Endodermal cell (in vitro differentiated cells): ENCODE data around the gene UGT1A4. TPM values are rescaled to one million over a fixed set of nuclear protein-coding genes. Genes with fewer than 3 reads are reported as not detected.

Experiments
- DNase-seq: peaks from one replicate; pipeline ENCODE4 v3.0.0-alpha.2; 2017
- H3K27ac ChIP-seq: 2 replicates; pipeline ENCODE4 v1.5.1; 2013; ENCODE audit warnings: mild to moderate bottlenecking, low read depth, low read length, moderate library complexity
- H3K27me3 ChIP-seq: 2 replicates; pipeline ENCODE4 v1.6.1; 2013; ENCODE audit warnings: mild to moderate bottlenecking, low read length, moderate library complexity; ENCODE audit not compliant: insufficient read depth, control insufficient read depth, poor library complexity, severe bottlenecking
- H3K36me3 ChIP-seq: 2 replicates; pipeline ENCODE4 v1.7.0; 2013; ENCODE audit warnings: mild to moderate bottlenecking, low read length, moderate library complexity; ENCODE audit not compliant: control insufficient read depth, insufficient read depth
- H3K4me1 ChIP-seq: one replicate; pipeline ENCODE4 v1.7.0; 2013; ENCODE audit warnings: low read length; ENCODE audit not compliant: control insufficient read depth, insufficient read depth
- H3K4me3 ChIP-seq: 2 replicates; pipeline ENCODE4 v1.5.1; 2013; ENCODE audit warnings: mild to moderate bottlenecking, low read length, moderate library complexity
- H3K9ac ChIP-seq: 2 replicates; pipeline ENCODE4 v1.6.1; 2013; ENCODE audit warnings: mild to moderate bottlenecking, low read length, moderate library complexity; ENCODE audit not compliant: poor library complexity, severe bottlenecking; ENCODE audit errors: extremely low read depth
- H3K9me3 ChIP-seq: 2 replicates; pipeline ENCODE4 v1.6.1; 2013; ENCODE audit warnings: mild to moderate bottlenecking, low read length, moderate library complexity; ENCODE audit not compliant: control insufficient read depth
- H3K27ac Mint-ChIP-seq: 2 replicates; pipeline ENCODE4 v1.8.0; 2020; ENCODE audit warnings: mixed read lengths
- H3K27me3 Mint-ChIP-seq: 2 replicates; pipeline ENCODE4 v1.8.0; 2021; ENCODE audit warnings: mild to moderate bottlenecking, mixed read lengths; ENCODE audit not compliant: insufficient read depth
- H3K36me3 Mint-ChIP-seq: 2 replicates; pipeline ENCODE4 v1.8.0; 2020; ENCODE audit warnings: low read depth, mixed read lengths
- H3K4me1 Mint-ChIP-seq: 2 replicates; pipeline ENCODE4 v1.8.0; 2020; ENCODE audit warnings: mixed read lengths
- H3K4me3 Mint-ChIP-seq: 2 replicates; pipeline ENCODE4 v1.8.0; 2020; ENCODE audit warnings: mild to moderate bottlenecking, moderate library complexity, mixed read lengths
- H3K9me3 Mint-ChIP-seq: 2 replicates; pipeline ENCODE4 v1.8.0; 2020; ENCODE audit warnings: mild to moderate bottlenecking, mixed read lengths
- WGBS, 2 experiments: methylation state at CpG; one replicate each; pipeline versions ENCODE4 v1.1.5 to v1.1.7; 2013; ENCODE audit warnings: missing lambda C conversion rate in 2 of 2, mixed read lengths in 1 of 2; ENCODE audit not compliant: insufficient coverage in 1 of 2, insufficient read length in 1 of 2; 5-methylcytosine and 5-hydroxymethylcytosine counted together
- total RNA-seq, 2 donors: library from RNA; stranded (reverse); fragmentation: NEBNext Ultra II Directional in 1 of 2; extraction: Animal tissue kit (Norgen Biotek cat#: 25700) in 1 of 2; gene quantifications; 2 replicates in 1 of 2; 3 replicates in 1 of 2; pipeline ENCODE4 v1.2.1, GENCODE V29; 2021
- TF ChIP-seq, protein P1 (sequence below): fragments of 200-600 bp; sonication (generic); conservative IDR thresholded peaks from 2 replicates; pipeline ENCODE4 v1.5.0; 2021; ENCODE audit warnings: antibody characterized with exemption, mild to moderate bottlenecking

The UGT1A4 gene
- total RNA-seq, 2 donors from 2014 or later, result not detected

DNA sequence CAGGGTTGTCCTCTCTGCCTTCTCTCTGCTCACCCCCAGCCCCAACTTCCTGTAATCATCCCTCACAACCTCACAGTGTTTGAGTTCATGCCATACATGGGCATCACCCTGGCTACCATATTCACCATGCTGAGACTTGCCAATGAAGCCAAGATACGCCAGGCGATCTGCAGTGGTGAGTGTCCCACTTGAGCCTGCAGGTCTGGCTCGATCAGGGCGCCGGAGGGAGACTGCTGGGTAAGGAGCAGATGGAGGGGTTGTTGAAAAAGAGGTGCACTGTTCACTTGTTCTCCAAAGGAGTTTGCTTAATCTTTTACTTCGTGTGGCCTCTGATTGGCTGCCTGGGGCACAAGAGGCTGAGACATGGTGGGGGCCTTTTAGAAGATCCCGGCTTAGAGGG is 74.2 kb downstream of the UGT1A4 start:
- Mint-ChIP-seq H3K27ac (no peak overlapping the region), H3K9me3 (no peaks in the 10 kb centered on the region), H3K27me3 (no peaks in the 10 kb centered on the region), H3K4me1 (no peaks in the 10 kb centered on the region), H3K4me3 (no peak overlapping the region), H3K36me3 (no peaks in the 10 kb centered on the region)
- H3K9ac ChIP-seq, result no peak overlapping the region
- no peak overlapping the region for H3K4me3 ChIP-seq
- no peaks in the 10 kb centered on the region for H3K9me3 ChIP-seq
- H3K4me1 ChIP-seq, result no peaks in the 10 kb centered on the region
- TF ChIP-seq, protein P1, sequence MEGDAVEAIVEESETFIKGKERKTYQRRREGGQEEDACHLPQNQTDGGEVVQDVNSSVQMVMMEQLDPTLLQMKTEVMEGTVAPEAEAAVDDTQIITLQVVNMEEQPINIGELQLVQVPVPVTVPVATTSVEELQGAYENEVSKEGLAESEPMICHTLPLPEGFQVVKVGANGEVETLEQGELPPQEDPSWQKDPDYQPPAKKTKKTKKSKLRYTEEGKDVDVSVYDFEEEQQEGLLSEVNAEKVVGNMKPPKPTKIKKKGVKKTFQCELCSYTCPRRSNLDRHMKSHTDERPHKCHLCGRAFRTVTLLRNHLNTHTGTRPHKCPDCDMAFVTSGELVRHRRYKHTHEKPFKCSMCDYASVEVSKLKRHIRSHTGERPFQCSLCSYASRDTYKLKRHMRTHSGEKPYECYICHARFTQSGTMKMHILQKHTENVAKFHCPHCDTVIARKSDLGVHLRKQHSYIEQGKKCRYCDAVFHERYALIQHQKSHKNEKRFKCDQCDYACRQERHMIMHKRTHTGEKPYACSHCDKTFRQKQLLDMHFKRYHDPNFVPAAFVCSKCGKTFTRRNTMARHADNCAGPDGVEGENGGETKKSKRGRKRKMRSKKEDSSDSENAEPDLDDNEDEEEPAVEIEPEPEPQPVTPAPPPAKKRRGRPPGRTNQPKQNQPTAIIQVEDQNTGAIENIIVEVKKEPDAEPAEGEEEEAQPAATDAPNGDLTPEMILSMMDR, result no peak
- no peak for DNase-seq
- H3K27me3 ChIP-seq, result no peaks in the 10 kb centered on the region
- WGBS, 2 experiments, result 90 to 95% methylated on average over 7 of the region's 7 CpGs
- no peak overlapping the region for H3K27ac ChIP-seq
- no peaks in the 10 kb centered on the region for H3K36me3 ChIP-seq

DNA sequence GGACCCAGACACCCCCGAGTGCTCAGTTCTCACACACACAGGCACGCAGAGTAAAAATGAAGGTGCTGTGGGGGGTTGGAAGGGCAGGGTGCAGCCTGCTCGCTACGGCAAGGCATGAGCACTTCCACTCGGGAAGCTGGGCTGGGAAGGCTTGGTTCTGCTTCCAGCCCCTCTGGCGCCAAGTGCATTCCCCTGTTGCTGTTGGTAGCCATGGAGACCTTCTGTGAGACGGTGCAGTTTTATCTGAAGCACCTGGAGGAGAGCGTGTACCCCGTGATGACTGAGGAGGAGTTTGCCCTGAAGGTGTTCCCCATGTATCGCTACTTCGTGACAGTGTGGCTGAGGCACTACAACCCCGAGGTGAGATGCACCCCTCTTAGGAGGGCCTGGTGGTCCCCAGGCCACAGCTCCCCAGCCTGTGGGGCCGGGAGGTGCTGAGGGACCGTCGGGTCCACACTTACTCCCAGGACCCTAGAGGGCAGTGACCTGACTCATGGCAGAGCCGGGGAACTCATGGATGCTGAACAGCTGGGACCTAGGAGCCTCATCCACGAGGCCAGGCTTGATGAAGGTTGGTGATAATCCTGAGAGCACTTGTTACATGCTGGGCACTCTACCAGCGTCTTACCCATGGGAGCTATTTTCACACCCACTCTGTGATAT is 75.1 kb downstream of the UGT1A4 start:
- H3K9ac ChIP-seq, result no peak overlapping the region
- TF ChIP-seq, protein P1, result no peak
- Mint-ChIP-seq H3K9me3 (no peaks in the 10 kb centered on the region), H3K36me3 (no peaks in the 10 kb centered on the region), H3K27me3 (peaks cover 2% of the 10 kb centered on the region), H3K27ac (no peak overlapping the region), H3K4me1 (no peaks in the 10 kb centered on the region), H3K4me3 (no peak overlapping the region)
- no peak for DNase-seq
- WGBS, 2 experiments, result 93 to 96% methylated on average over 15 to 18 of the region's 18 CpGs
- no peaks in the 10 kb centered on the region for H3K4me1 ChIP-seq
- H3K9me3 ChIP-seq, result no peaks in the 10 kb centered on the region
- H3K4me3 ChIP-seq, result no peak overlapping the region
- no peaks in the 10 kb centered on the region for H3K27me3 ChIP-seq
- H3K27ac ChIP-seq, result no peak overlapping the region
- no peaks in the 10 kb centered on the region for H3K36me3 ChIP-seq

DNA sequence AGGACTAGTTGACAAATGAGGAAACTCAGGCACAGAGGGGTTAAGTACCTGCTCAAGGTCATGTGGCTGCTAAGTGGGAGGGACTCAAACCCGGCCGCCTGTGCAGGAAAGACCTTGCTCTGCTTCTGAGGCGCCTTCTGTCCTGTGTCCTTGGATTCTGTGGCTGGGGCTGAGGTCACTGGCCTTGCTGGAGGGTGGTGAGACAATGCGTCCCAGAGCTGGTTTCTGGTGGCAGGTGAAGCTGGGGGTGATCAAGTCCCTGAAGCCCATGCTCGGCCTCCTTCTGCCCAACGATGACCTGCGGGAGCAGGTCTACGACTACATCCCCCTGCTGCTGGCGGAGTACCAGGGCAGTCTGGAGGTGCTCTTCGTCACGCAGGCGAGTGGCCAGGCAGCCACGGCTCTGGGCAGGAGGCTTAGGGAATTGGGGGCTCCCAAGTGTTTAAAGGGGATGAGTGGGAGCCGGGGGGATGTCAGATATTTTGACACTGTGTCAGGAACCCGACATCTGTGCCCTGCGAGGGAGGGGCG is 75.7 kb downstream of the UGT1A4 start:
- TF ChIP-seq, protein P1, result no peak
- peak; percentile 40 for DNase-seq
- no peaks in the 10 kb centered on the region for H3K27me3 ChIP-seq
- Mint-ChIP-seq H3K27me3 (peaks cover 2% of the 10 kb centered on the region), H3K36me3 (no peaks in the 10 kb centered on the region), H3K9me3 (no peaks in the 10 kb centered on the region), H3K4me3 (no peak overlapping the region), H3K4me1 (no peaks in the 10 kb centered on the region), H3K27ac (no peak overlapping the region)
- H3K4me3 ChIP-seq, result no peak overlapping the region
- H3K9me3 ChIP-seq, result no peaks in the 10 kb centered on the region
- no peak overlapping the region for H3K9ac ChIP-seq
- no peak overlapping the region for H3K27ac ChIP-seq
- no peaks in the 10 kb centered on the region for H3K4me1 ChIP-seq
- 92 to 93% methylated on average over 7 to 17 of the region's 17 CpGs for WGBS, 2 experiments
- H3K36me3 ChIP-seq, result no peaks in the 10 kb centered on the region
